Measurements from ENCODE around the gene RNF133.
"Not testable (repeated sequence)": the region's sequence is repeated elsewhere in the genome, so short reads cannot be mapped to it uniquely, and the experiment has no call there.

The RNF133 gene

GRCh38 chr7:122688400-122688998 lies 10.4 kb downstream of the RNF133 start:
- DNase-seq: no peak

DNA sequence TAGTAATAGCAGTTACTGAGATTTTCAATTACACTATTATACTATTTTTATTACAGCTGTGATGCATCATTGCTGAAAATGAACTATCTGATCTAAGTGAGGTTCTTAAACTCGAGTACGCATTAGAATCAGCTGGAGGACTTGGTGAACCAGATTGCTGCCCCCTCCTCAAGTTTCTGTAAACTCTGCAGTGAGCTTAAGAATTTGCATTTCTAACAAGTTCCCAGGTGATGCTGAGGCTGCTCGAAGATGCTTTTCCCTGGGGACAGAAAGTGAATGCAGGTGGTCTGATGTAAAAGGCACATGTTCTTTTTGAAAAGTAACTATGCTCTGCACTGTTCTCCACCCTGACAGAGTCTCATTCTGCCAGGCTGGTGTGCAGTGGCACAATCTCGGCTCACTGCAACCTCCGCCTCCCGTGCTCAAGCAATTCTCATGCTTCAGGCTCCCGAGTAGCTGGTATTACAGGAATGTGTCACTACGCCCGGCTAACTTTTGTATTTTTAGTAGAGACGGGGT lies 12.5 kb downstream of the RNF133 start:
- DNase-seq: no peak

GRCh38 chr7:122684504-122684903 lies 14.4 kb downstream of the RNF133 start:
- DNase-seq: no peak

- DNase-seq: no peak
These were observed 15.9 kb downstream of the RNF133 start for GRCh38 chr7:122682815-122683550.

DNA sequence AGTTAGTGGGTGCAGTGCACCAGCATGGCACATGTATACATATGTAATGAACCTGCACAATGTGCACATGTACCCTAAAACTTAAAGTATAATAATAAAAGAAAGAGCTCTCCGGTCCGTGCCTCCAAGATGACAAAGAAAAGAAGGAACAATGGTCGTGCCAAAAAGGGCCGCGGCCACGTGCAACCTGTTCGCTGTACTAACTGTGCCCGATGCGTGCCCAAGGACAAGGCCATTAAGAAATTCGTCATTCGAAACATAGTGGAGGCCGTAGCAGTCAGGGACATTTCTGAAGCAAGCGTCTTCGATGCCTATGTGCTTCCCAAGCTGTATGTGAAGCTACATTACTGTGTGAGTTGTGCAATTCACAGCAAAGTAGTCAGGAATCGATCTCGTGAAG lies 17.7 kb downstream of the RNF133 start:
- not testable (repeated sequence) for DNase-seq

GRCh38 chr7:122679813-122680212 lies 19.1 kb downstream of the RNF133 start:
- DNase-seq: no peak

GRCh38 chr7:122679269-122679709 lies 19.6 kb downstream of the RNF133 start:
- DNase-seq: not testable (repeated sequence)

DNA sequence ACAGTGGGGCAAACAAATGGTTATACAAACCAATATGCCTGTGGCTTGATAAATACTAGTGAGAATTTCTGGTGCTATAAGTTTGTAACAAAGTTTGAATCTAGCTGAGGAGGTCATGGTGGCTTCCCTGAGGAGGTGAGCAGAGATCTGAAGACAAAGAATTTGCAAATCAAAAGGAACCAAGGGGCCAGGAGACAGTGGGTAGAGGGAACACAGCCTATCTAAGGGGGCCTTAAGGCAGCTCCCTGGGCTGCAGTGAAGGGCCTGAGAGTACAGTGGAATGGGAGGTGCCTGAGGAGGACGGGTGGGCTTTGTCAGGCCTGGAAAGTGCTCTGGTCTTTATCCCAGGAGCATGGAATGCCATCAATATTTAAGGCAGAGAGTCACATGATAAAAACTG lies 21.8 kb downstream of the RNF133 start:
- DNase-seq: no peak

GRCh38 chr7:122676466-122676865 lies 22.5 kb downstream of the RNF133 start:
- no peak for DNase-seq

- DNase-seq: no peak
These were observed 23.3 kb downstream of the RNF133 start for GRCh38 chr7:122675621-122676020.

DNA sequence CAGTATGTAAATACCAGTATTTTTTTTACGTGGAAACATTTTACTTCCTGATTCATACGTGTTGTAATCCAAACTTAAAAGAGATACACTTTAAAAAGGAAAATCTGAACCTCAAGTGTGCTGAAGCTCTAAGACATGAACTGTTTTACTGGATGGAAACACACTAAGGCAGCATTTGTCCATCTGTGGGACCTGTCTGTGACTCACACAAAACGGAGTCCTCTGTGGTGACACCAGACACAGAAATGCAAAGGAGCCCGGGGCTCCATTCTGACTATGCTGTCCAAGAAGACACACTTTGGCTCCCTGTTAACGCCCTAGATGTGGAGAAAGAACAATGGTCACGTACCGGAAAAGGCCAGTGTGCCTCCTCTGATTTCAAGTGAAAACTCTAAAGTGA lies 23.9 kb downstream of the RNF133 start:
- no peak for DNase-seq

DNA sequence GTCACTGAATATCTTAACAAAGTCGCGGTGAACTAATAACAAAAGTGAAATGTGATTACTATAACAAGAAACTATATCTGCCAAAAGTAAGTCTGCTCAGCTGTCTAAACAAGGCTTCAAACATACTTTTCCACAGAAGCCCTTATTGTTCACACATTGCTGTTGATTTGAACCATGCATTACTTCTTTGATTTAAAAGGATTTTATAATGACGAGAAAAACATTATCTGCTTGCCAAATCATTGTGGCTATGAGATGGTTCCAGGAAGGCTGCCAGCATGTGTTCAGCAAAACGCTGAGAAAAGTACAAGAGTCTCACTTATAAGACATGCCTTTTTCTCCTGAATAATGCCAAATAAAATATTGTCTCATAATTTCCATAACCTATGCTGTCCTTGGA lies 24.4 kb downstream of the RNF133 start:
- DNase-seq: no peak

- no peak for DNase-seq
These were observed 25.0 kb downstream of the RNF133 start for GRCh38 chr7:122673951-122674350.

DNA sequence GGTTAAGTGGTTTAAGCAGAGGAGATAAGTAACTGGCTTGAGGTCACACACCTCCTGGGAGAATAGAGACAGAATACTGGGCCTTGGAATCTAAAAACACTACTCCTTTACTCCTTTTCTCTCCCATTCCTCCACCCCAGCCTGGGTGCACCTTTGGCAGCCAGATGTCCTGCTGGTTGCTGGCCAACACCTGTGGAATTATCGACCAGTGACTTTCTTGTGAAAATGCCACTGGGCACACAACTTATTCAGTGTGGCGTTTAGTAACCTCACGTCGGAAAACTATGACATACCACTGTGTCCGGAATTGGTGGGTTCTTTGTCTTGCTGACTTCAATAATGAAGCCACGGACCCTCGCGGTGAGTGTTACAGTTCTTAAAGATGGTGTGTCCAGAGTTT lies 26.4 kb downstream of the RNF133 start:
- no peak for DNase-seq

GRCh38 chr7:122663733-122664132 lies 35.2 kb downstream of the RNF133 start:
- DNase-seq: no peak

GRCh38 chr7:122658856-122659255 lies 40.1 kb downstream of the RNF133 start:
- no peak for DNase-seq

DNA sequence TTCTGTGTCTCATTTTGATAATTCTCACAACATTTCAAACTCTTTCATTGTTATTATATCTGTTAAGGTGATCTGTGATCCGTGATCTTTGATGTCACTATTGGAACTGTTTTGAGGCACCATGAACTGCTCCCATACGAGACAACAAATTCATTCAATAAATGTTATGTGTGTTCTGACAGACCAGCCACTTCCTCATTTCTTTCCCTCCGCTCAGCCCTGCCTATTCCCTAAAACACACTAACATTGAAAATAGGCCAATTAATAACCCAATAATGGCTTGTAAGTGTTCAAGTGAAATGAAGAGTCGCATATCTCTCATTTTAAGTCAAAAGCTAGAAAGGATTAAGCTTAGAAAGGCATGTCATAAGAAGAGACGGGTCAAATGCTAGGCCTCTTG lies 45.2 kb downstream of the RNF133 start:
- DNase-seq: no peak

DNA sequence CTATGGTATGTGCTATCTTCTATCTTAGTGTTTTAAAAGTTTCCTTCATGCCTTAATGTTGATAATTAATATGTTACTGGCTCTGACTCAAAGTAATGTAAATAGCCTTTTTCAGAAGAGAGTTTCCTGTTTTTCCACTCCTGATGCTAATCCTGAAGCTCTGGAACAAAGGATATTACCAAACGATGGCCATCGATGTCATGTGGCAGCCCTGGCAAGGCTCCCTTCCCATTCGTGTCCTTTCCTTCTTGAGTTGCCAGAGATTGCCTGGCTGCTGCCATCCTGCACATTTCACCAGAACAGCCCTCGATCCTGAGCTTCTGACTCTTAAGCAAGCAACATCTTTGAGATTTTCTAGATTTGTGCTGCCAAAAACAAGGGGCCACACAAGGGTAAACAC lies 46.0 kb downstream of the RNF133 start:
- no peak for DNase-seq

DNA sequence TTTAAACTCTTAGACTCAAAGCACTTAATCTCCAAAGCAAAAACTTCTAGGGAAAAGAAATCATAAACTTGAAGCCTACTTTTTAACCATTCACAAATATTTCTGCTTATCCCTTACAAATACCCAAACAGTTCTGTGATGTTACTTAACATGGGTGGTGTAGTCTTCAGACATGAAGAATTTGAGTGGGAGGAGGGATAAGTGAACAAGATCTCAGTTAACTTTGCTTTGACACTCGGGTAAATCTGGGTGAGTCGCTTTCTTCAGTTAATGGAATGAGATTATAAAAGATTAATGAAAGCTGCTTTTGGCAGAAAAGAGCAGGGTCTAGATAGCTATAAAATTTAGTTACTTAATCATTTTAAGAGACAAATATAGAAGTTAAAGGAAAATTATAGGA lies 47.5 kb downstream of the RNF133 start:
- DNase-seq: no peak
